NCI-H82 treated with DMSO at 0.1 percent for 48 hours (cell line): Measurements from ENCODE around the gene PPP1R12B.
"Not testable (repeated sequence)": the region's sequence is repeated elsewhere in the genome, so short reads cannot be mapped to it uniquely, and the experiment has no call there.

Experiments
- DNase-seq: peaks from one replicate; lab custom pipeline; 2025; ENCODE audit not compliant: unreplicated experiment; lab: John Stamatoyannopoulos, UW

PPP1R12B gene

GRCh38 chr1:202348005-202348508, 442 bp upstream of the PPP1R12B start:
- peak; percentile 67 for DNase-seq

- DNase-seq: no peak
Measured at GRCh38 chr1:202349206-202349928, 868 bp downstream of the PPP1R12B start.

DNA sequence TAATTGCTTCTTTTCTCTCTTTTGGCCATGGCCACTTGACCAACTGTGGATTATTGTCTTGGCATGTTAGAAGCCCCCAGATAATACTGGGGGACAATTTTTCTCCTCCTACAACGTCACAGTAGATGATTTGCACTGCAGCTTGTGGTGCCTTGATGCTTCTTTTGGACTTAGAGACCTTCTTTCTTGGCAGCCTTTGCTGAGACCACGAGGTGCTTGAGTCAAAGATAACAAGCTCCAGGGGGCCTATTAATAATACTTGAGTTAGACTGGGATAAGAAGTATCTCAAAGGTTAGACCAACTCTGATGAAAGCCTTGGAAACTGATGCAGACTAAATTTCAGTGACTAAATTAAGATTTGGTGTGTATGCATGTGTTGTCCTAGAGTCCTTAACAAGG, 3.2 kb downstream of the PPP1R12B start:
- DNase-seq: no peak

DNA sequence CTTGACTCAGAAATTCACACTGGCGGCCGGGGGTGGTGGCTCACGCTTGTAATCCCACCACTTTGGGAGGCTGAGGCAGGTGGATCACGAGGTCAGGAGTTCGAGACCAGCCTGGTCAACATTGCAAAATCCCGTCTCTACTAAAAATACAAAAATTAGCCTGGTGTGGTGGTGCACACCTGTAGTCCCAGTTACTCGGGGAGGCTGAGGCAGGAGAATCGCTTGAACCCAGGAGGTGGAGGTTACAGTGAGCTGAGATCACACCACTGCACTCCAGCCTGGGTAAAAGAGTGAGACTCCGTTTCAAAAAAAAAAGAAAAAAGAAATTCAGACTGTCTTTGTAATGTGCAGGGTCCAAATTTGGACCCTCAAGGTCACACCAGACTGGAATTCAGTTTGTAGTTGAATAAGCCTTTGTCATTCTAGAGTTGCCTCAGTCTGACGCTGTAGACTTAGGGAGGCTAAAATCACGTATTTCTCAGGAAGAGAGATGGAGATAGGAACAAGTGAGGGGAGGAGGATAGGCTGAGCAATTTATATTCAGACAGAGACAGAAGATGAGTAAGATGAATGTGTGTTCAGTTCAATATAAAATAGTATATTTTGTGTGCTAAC, 4.2 kb downstream of the PPP1R12B start:
- DNase-seq: not testable (repeated sequence)

GRCh38 chr1:202355944-202356553, 7.5 kb downstream of the PPP1R12B start:
- DNase-seq: no peak

DNA sequence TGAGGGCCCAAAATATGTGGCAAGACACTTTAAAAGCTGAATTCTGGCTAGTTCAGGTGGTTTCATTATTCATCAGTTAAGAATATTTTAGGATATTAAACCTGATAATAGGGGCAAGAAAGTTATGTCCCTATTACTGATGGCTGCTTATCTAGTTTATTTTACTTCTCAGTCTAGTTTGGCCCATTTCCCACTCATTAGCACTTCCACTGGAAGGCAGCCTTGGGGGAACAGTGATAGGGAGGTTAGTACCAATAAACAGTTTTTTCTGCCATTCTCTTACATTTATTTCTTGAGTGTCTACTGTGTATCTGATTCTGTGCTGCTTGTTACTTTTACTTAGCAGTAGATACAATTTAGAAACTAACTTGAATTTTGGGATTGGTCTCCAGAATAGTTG, 9.0 kb downstream of the PPP1R12B start:
- no peak for DNase-seq

GRCh38 chr1:202361224-202361623, 12.7 kb downstream of the PPP1R12B start:
- no peak for DNase-seq

GRCh38 chr1:202361701-202362100, 13.2 kb downstream of the PPP1R12B start:
- no peak for DNase-seq

DNA sequence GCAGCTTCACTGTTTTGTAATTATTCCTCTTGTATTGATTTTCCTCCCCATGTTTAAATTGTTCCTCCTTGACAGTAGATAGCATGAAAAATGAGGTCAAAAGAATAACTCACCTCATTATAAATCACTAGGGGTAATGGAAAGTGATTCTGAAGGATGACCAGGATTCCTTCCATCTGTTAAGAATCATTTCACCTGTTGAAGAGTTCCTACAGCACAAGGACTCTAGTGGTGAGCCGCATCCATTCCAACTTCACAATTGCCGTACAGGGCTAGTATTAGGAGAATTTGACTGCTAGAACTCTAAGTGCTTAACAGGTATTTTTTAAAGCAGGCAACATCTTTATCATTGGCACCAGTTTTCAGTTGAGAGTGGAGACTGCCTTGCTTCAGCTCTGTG, 13.7 kb downstream of the PPP1R12B start:
- no peak for DNase-seq

GRCh38 chr1:202365092-202365815, 16.8 kb downstream of the PPP1R12B start:
- DNase-seq: no peak

DNA sequence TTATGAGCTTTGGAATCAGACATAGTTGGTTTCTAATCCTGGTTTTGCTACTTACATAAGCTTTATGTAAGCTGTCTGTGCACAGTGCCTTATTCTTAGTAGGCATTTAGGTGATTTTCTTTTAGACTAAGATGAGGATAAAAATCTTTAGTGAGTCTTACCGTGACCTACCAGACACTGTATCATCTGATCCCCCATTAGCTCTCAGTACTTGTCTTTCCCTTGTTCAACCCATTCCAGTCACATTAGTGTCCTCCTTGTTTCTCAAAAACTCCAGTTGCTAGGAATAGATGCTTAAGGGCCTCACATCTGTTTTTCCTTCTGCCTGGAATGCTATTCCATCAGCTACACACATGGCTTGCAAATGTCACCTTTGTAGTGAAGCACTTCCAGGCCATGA, 18.8 kb downstream of the PPP1R12B start:
- DNase-seq: peak; percentile 66

- not testable (repeated sequence) for DNase-seq
Measured at GRCh38 chr1:202370906-202371305, 22.4 kb downstream of the PPP1R12B start.

- no peak for DNase-seq
Measured at GRCh38 chr1:202374099-202374498, 25.6 kb downstream of the PPP1R12B start.

DNA sequence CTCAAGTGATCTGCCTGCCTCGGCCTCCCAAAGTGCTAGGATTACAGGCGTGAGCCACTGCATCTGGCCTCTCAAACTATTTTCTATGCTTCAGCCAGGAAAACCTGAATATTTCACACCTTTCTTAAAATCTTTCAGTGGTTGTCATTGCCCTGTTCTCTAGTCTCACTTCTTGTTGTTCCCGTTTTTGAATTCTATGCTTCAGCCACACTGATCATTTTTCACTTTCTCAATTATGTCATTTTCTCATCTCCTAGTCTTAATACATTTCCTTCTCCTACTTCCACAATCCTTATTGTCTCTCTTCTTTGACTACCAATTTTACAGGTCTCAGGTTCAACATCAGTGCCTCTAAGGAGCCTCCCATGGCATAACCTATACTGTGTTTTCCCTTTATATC, 26.7 kb downstream of the PPP1R12B start:
- DNase-seq: not testable (repeated sequence)

DNA sequence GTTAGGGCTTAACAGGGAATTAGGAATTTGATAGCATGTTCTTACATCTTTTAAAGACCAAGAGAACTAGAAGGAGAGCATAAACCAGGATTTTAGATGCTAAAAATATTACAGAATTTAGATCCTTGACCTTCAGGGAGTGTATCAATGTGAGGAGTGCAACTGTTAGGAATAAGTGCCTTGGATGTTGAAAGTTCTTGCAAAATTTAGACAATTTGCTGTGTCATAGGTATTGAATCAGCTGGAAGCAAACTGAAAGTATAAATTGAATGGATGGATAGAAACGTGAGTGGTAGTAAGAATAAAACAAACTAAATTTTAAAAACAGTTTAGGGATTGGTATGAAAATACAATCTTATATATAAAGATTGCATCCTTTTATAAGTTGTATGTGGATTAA, 27.7 kb downstream of the PPP1R12B start:
- DNase-seq: no peak

GRCh38 chr1:202379884-202380529, 31.5 kb downstream of the PPP1R12B start:
- DNase-seq: not testable (repeated sequence)

DNA sequence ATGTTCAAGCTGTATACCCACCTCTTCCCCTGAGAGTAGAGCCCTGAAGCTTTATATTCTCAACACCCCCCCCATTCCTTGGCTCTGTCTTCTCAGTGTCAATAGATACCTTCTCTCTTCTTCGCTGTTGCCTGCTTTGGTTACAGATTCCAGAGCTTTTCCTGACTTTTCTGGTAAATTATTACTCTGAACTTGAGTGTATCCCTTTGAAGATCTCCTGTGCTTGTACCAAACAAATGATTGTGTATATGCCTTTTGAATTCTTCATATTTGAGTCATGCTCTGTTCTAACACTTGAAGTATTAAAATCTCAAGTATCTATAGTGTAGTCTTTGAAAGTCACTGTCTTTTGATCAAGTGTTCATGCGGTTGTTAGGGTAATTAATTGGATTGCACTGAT, 32.0 kb downstream of the PPP1R12B start:
- DNase-seq: not testable (repeated sequence)

- not testable (repeated sequence) for DNase-seq
Measured at GRCh38 chr1:202381867-202382266, 33.4 kb downstream of the PPP1R12B start.

DNA sequence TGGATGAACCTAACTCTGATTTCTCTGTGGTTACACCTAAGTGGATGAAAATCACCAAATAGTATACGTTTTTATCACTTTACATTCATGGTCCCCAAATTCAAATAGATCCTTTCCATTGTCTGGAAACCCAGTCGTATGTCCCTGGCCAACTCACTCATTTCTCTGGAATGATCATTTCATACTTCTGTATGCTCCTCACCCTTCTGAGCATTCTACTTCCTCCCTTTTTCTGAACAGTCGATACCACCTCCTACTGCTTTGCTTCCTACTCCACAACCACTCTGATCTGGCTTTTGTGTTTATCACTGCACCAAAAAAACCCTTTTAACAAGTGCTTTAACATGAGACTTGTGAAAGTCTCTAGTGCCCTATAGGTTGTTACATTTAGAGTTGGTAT, 47.3 kb downstream of the PPP1R12B start:
- DNase-seq: not testable (repeated sequence)

DNA sequence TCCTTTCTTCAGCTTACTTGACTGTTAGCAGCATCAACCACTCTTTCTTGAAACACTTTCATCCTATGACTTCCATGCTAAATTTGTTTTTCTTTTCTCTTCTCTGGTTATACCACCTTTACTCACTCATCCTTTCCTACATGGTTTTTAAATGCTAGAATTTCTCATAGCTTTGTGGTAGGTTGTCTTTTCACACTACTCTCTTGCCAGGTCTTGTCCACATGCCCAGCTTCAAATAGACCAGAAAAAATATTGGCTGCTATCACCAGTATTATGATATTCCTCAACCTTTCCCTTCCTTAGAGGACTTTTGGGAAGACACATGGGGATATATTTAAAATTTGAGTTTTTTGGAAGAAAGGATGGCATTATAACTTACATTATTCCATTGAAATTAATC, 48.8 kb downstream of the PPP1R12B start:
- DNase-seq: no peak

DNA sequence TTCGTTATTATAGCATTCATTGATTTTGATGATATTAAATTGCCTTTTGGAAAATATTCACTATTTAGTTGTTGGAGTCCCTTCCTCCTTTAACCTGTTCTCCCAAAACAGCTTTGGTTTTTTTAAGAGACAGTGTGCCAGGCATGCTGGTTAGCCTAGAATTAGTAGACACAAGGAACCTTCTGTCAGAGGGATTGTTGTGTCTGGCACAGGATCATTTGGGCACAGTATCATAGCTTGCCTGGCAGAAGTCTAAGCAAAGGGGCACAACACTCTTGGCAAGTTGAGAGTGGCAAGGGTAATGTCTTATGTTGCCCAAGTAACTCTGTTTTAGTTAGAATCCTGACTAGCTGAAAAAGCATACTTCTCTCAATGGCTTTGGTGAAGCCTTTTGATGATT, 49.9 kb downstream of the PPP1R12B start:
- not testable (repeated sequence) for DNase-seq
